Loucy (cell line): ENCODE measurements around the gene PPP1CA.
A peak's percentile ranks its signal among the peaks of the same experiment; 100 is the strongest.

Experiments
- H2AFZ ChIP-seq: fragments of 200-600 bp; sonication (generic); 2 replicates; pipeline ENCODE4 v1.6.0; 2016; ENCODE audit warnings: antibody characterized with exemption, mild to moderate bottlenecking, low read length, moderate library complexity
- H3F3A ChIP-seq: fragments of 200-600 bp; 2 replicates; pipeline ENCODE4 v1.6.0; 2016; ENCODE audit warnings: antibody characterized with exemption, low read depth, mild to moderate bottlenecking
- H3K27me3 ChIP-seq: fragments of 200-600 bp; sonication (generic); 2 replicates; pipeline ENCODE4 v1.6.1; 2014; ENCODE audit warnings: low read length, mild to moderate bottlenecking; ENCODE audit not compliant: insufficient read depth, poor library complexity, severe bottlenecking
- H3K36me3 ChIP-seq: fragments of 200-600 bp; sonication (generic); 2 replicates; pipeline ENCODE4 v1.6.1; 2016; ENCODE audit warnings: low read length; ENCODE audit not compliant: insufficient read depth
- H3K4me1 ChIP-seq: fragments of 200-600 bp; sonication (generic); 2 replicates; pipeline ENCODE4 v1.5.1; 2014; ENCODE audit warnings: low read length, mild to moderate bottlenecking; ENCODE audit not compliant: insufficient read depth, poor library complexity, severe bottlenecking
- H3K4me2 ChIP-seq: fragments of 200-600 bp; sonication (generic); 2 replicates; pipeline ENCODE4 v1.6.0; 2014; ENCODE audit warnings: antibody characterized with exemption, low read length, low read depth, mild to moderate bottlenecking; ENCODE audit not compliant: poor library complexity, severe bottlenecking
- H3K4me3 ChIP-seq: fragments of 200-600 bp; sonication (generic); 2 replicates; pipeline ENCODE4 v1.5.1; 2014; ENCODE audit warnings: low read length, mild to moderate bottlenecking, mixed read lengths; ENCODE audit not compliant: poor library complexity, severe bottlenecking
- H3K79me2 ChIP-seq: fragments of 200-600 bp; sonication (generic); 2 replicates; pipeline ENCODE4 v1.6.1; 2014; ENCODE audit warnings: low read length; ENCODE audit not compliant: insufficient read depth
- H3K9ac ChIP-seq: fragments of 200-600 bp; sonication (generic); 2 replicates; pipeline ENCODE4 v1.6.0; 2014; ENCODE audit warnings: mild to moderate bottlenecking, low read depth, low read length, moderate library complexity; ENCODE audit not compliant: poor library complexity, severe bottlenecking
- H3K9me2 ChIP-seq: fragments of 200-600 bp; sonication (generic); replicated peaks from 2 replicates; pipeline ENCODE4 v1.6.1; 2016; ENCODE audit warnings: low read depth, low read length, mixed read lengths
- H3K9me3 ChIP-seq: fragments of 200-600 bp; sonication (generic); 2 replicates; pipeline ENCODE4 v1.6.1; 2014; ENCODE audit warnings: mild to moderate bottlenecking, antibody characterized with exemption, low read length, low read depth; ENCODE audit not compliant: insufficient read depth
- H4K20me1 ChIP-seq: fragments of 200-600 bp; sonication (generic); 2 replicates; pipeline ENCODE4 v1.6.0; 2014; ENCODE audit warnings: antibody characterized with exemption, low read length, mild to moderate bottlenecking; ENCODE audit not compliant: insufficient read depth, poor library complexity, severe bottlenecking
- EZH2phosphoT487 ChIP-seq: fragments of 200-600 bp; IDR thresholded peaks from 2 replicates; pipeline ENCODE4 v1.6.1; 2018; ENCODE audit warnings: antibody characterized with exemption, mild to moderate bottlenecking, moderate library complexity, borderline replicate concordance
- TF ChIP-seq, protein P1 (sequence below): fragments of 200-600 bp; sonication (generic); conservative IDR thresholded peaks from 2 replicates; pipeline ENCODE4 v1.5.1; 2014; ENCODE audit warnings: mild to moderate bottlenecking, antibody characterized with exemption, low read length

The PPP1CA gene

DNA sequence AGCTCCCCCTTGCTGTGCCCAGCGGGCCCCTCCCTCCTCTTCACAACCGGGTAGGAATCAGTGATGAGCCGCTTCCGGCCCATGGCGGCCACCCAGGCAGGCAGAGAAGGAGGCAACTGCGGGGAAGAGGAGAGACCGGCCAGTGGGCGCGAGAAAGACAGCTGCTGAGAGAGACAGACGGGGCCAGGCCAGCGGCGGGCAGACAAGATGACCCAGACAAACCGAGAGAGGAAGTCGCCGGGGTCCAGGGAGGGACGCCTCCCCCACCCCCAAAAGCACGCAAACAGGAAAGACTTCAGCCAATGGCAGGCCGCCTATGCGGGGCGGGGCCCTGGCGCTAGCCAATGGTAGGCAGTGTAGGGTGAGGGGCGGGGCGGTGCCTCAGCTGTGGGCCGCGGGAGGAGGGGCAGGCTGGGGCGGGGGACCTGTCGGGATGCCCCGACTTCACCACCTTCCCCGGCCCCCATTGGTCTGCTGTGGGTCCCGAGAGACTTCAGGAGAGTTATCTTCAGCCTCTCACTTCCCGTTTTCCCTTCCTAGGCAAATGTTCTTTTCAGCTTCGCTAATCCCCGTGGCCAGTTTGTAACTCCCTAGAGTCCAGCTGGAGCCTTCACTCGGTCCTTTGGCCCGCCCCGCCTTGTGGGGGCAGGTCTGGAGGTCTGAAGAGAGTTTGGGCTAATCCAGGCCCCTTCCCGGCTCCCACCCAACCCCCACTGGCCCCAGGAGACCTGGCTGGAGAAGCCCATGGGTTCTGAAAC lies 48.2 kb downstream of the PPP1CA start, which contains the start of gene POLD4:
POLD4 (minus strand) TSS at position 230 of the 758 bp plus-strand sequence; CDS start at position 83, 147 bp downstream.
- Histone ChIP-seq H4K20me1 (no peaks in the 10 kb centered on the region), H3K36me3 (no peaks in the 10 kb centered on the region), H3K9me3 (no peaks in the 10 kb centered on the region), H3K27me3 (no peaks in the 10 kb centered on the region), H3K4me1 (peaks cover 36% of the 10 kb centered on the region), H3K79me2 (peaks cover 9% of the 10 kb centered on the region; the same call in 1 of the 2 replicates), H3K4me3 (peak within 1 kb of the TSS; percentile 78), H3K4me2 (peak within 1 kb of the TSS; percentile 100), H3F3A (no peaks in the 10 kb centered on the region), H2AFZ (peak within 1 kb of the TSS; percentile 86), H3K9me2 (no peaks in the 10 kb centered on the region), H3K9ac (peak within 1 kb of the TSS; percentile 74)
- TF ChIP-seq, protein P1, sequence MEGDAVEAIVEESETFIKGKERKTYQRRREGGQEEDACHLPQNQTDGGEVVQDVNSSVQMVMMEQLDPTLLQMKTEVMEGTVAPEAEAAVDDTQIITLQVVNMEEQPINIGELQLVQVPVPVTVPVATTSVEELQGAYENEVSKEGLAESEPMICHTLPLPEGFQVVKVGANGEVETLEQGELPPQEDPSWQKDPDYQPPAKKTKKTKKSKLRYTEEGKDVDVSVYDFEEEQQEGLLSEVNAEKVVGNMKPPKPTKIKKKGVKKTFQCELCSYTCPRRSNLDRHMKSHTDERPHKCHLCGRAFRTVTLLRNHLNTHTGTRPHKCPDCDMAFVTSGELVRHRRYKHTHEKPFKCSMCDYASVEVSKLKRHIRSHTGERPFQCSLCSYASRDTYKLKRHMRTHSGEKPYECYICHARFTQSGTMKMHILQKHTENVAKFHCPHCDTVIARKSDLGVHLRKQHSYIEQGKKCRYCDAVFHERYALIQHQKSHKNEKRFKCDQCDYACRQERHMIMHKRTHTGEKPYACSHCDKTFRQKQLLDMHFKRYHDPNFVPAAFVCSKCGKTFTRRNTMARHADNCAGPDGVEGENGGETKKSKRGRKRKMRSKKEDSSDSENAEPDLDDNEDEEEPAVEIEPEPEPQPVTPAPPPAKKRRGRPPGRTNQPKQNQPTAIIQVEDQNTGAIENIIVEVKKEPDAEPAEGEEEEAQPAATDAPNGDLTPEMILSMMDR, result no peak
- TF ChIP-seq EZH2phosphoT487, result no peak

DNA sequence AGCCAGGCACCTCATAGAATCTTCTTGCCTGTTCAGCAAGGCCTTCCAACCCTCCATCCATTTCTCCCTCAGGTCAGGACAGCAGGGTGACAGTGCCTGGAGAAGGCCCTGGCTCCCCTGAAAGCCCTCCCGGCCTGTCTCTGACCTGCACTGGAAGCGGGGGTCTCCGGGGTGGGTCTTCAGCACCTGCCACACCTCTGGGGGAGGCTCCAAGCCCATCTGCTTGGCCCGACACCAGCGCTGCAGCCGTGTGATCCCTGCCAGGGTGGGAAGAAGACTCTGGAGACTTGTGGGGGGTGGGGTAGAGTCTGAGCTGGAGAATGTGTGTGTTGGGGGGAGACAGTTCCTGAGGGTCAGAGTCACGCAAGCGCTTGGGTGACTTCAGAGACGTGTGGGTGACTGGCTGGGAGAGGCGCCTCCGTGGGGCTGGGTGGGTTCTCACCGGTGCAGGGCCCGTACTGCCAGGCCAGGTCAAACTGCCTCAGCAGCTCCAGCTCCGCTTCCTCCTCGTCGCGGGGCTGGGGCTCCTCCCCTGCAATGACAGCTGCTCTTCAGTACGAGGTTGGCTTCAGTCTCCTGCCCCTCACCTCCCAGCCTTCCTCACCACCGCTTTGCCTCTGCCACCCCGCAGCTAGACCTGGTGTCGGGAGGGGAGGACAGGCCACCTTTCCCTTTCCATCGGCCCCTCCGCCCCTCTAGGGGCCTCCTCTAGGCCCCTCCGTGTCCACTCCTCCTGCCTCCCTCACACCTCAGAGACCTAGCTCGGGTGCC lies 48.9 kb downstream of the PPP1CA start:
- Histone ChIP-seq H3K4me1 (peaks cover 36% of the 10 kb centered on the region), H3K79me2 (peaks cover 9% of the 10 kb centered on the region; the same call in 1 of the 2 replicates), H3K36me3 (no peaks in the 10 kb centered on the region), H3K27me3 (no peaks in the 10 kb centered on the region), H3K9me3 (no peaks in the 10 kb centered on the region), H2AFZ (peak overlapping the region; percentile 86), H3K9ac (peak overlapping the region; percentile 74), H3K4me3 (peak overlapping the region; percentile 78), H3K4me2 (peak overlapping the region; percentile 100), H3F3A (no peaks in the 10 kb centered on the region), H4K20me1 (no peaks in the 10 kb centered on the region), H3K9me2 (no peaks in the 10 kb centered on the region)
- TF ChIP-seq, protein P1, result no peak
- no peak for TF ChIP-seq EZH2phosphoT487

DNA sequence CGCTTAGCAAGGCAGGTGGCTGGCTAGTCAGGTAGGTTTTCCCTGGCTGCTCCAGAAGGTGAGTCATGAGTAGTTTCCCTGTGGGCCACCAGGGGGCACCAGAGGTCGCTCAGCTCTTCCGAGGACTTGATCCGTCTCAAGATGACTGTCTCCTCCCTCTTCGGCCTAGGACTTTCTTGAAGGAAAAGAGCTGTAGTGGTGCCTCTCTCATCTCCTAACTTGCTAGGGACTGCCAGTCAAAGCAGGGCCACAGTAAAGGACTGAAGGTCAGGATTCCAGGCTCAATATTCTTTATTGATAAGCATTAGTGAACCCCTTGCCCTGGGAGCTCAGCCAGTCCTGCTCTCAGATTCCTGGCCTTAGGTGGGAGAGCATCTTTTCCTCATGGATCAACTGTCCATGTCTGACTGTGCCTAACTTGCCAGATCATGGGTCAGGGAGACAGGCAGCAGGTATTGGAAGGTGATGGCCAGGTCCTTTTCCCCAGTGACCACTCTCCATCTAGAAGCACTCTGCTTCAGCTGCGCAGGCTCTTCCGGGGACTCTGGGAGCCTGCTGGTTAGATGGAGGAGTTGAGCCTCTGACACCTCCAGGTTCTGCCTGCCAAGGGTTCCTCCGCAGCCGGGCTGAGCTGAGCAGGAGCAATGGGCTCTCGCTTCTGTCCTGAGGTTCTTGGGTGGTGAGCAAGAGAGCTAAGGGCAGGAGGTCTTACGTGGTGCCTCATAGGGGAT lies 50.2 kb downstream of the PPP1CA start:
- H3F3A ChIP-seq, result no peaks in the 10 kb centered on the region
- peak overlapping the region; percentile 7 for H3K9ac ChIP-seq
- no peaks in the 10 kb centered on the region for H3K36me3 ChIP-seq
- H3K27me3 ChIP-seq, result no peaks in the 10 kb centered on the region
- no peaks in the 10 kb centered on the region for H4K20me1 ChIP-seq
- H3K4me1 ChIP-seq, result peaks cover 26% of the 10 kb centered on the region
- no peak for TF ChIP-seq EZH2phosphoT487
- TF ChIP-seq, protein P1, result peak; percentile 85
- no peaks in the 10 kb centered on the region for H3K9me3 ChIP-seq
- no peak overlapping the region for H3K4me3 ChIP-seq
- H3K4me2 ChIP-seq, result peak overlapping the region; percentile 33
- no peaks in the 10 kb centered on the region for H3K9me2 ChIP-seq
- peaks cover 9% of the 10 kb centered on the region; the same call in 1 of the 2 replicates for H3K79me2 ChIP-seq
- no peak overlapping the region for H2AFZ ChIP-seq
